Measurements from ENCODE around the gene WDFY3. TPM values are rescaled to one million over a fixed set of nuclear protein-coding genes. Genes with fewer than 3 reads are reported as not detected.

Gene WDFY3
- total and polyA plus RNA-seq, 4 experiments from 2014 or later = 1.2 to 2.7 (median 2.1) TPM; not detected in 1

DNA sequence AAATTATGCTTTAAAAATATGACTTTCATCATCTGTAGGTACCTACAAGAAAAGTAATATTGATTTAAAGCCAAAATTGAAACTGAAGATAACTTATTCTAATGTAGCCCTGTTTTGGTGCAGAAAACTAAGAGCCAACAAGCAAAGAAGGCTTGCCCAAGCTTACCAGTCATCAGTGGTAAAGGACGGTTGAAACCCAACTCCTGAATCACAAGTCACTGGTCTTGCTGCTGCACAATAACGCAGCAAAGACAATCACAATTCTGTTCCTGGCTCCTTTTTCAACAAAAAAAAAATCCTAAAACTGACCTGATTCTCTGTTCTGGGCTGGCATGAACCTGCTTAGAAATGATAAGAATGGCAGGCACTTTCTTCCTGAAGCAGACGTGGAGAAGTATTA, 34.5 kb downstream of the WDFY3 start:
- Mint-ChIP-seq H3K4me1 (no peaks in the 10 kb centered on the region), H3K9me3 (peaks cover 0 to 4% (median under 1%) of the 10 kb centered on the region in 8 donors), H3K36me3 (peaks cover 0 to 3% of the 10 kb centered on the region in 2 donors), H3K4me3 (no peak overlapping the region), H3K27ac (no peak overlapping the region), H3K27me3 (peaks cover 0 to 3% of the 10 kb centered on the region in 2 donors)
- ChIA-PET CTCF (ENCODE audit: partially characterized antibody) (no interaction called here), POLR2A (ENCODE audit: partially characterized antibody) (no interaction called here)
- Histone ChIP-seq H3K27me3 (ENCODE audit: insufficient read depth, low read length) (no peaks in the 10 kb centered on the region), H3K9me3 (ENCODE audit: control insufficient read depth in 1 of 2, low read length in 2 of 2) (no peaks in the 10 kb centered on the region), H3K27ac (ENCODE audit: low read depth, low read length) (no peak overlapping the region), H3K36me3 (ENCODE audit: insufficient read depth, low read length) (no peaks in the 10 kb centered on the region), H3K4me3 (ENCODE audit: low read length in 2 of 2) (no peak overlapping the region), H3K4me1 (ENCODE audit: insufficient read depth, low read length) (no peaks in the 10 kb centered on the region)
- intact Hi-C loops (cut with micrococcal nuclease) = no loop called here
- no peak for DNase-seq

DNA sequence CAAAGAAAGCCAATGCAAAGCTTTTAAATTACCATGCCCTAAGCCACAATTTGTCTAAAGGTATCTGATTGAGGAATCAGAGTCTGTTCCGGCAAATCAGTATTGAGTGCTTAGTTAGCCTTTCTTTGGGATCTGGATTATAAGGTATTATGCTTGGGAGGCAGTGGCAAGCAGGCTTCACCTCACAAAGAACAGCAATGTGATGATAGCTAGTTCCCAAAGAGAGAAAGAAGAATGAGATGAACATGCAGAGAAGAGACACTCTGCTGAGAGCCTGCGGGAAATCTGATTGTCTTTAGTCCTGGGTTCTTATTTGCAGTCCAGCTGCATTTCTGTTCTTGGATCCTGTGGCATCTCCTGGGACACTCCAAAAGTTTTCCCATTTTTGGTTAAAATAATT, 35.2 kb downstream of the WDFY3 start:
- no peak overlapping the region for H3K27ac ChIP-seq (ENCODE audit: low read depth, low read length)
- Mint-ChIP-seq H3K27me3 (no peaks in the 10 kb centered on the region), H3K27ac (no peak overlapping the region), H3K9me3 (peaks cover 0 to 4% (median 0%) of the 10 kb centered on the region in 8 donors), H3K4me3 (no peak overlapping the region), H3K36me3 (no peaks in the 10 kb centered on the region), H3K4me1 (no peaks in the 10 kb centered on the region)
- H3K9me3 ChIP-seq (ENCODE audit: control insufficient read depth in 1 of 2, low read length in 2 of 2) = no peaks in the 10 kb centered on the region
- POLR2A ChIA-PET (ENCODE audit: partially characterized antibody) = no interaction called here
- no peaks in the 10 kb centered on the region for H3K27me3 ChIP-seq (ENCODE audit: insufficient read depth, low read length)
- H3K4me1 ChIP-seq (ENCODE audit: insufficient read depth, low read length) = no peaks in the 10 kb centered on the region
- CTCF ChIA-PET (ENCODE audit: partially characterized antibody) = no interaction called here
- no peak overlapping the region for H3K4me3 ChIP-seq (ENCODE audit: low read length in 2 of 2)
- DNase-seq = no peak
- intact Hi-C loops (cut with micrococcal nuclease) = no loop called here
- no peaks in the 10 kb centered on the region for H3K36me3 ChIP-seq (ENCODE audit: insufficient read depth, low read length)

DNA sequence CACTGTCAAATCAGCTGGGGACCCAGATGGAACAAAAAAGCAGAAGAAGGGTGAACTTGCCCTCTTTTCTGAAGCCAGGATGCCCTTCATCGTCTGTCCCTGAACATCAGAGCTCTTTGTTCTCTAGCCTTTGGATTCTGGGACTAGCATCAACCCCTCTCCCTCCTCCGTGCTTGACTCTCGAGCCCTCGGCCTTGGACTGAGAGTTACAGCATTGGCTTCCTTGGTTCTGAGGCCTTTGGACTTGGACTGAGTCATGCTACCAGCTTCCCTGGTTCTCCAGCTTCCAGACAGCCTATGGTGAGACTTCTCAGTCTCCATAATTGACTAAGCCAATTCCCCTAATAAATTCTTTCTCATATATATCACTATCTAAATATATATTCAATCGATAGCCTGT, 38.4 kb downstream of the WDFY3 start:
- no peaks in the 10 kb centered on the region for H3K4me1 ChIP-seq (ENCODE audit: insufficient read depth, low read length)
- Mint-ChIP-seq H3K36me3 (no peaks in the 10 kb centered on the region), H3K4me3 (no peak overlapping the region), H3K4me1 (no peaks in the 10 kb centered on the region), H3K27me3 (peaks cover 0 to 1% of the 10 kb centered on the region in 2 donors), H3K27ac (no peak overlapping the region), H3K9me3 (peaks cover 0 to 4% (median 0%) of the 10 kb centered on the region in 8 donors)
- no peak overlapping the region for H3K4me3 ChIP-seq (ENCODE audit: low read length in 2 of 2)
- H3K36me3 ChIP-seq (ENCODE audit: insufficient read depth, low read length) = no peaks in the 10 kb centered on the region
- H3K27me3 ChIP-seq (ENCODE audit: insufficient read depth, low read length) = no peaks in the 10 kb centered on the region
- H3K27ac ChIP-seq (ENCODE audit: low read depth, low read length) = no peak overlapping the region
- ChIA-PET POLR2A (ENCODE audit: partially characterized antibody) (no interaction called here), CTCF (ENCODE audit: partially characterized antibody) (no interaction called here)
- intact Hi-C loops (cut with micrococcal nuclease) = no loop called here
- DNase-seq = no peak
- H3K9me3 ChIP-seq (ENCODE audit: control insufficient read depth in 1 of 2, low read length in 2 of 2) = no peaks in the 10 kb centered on the region

DNA sequence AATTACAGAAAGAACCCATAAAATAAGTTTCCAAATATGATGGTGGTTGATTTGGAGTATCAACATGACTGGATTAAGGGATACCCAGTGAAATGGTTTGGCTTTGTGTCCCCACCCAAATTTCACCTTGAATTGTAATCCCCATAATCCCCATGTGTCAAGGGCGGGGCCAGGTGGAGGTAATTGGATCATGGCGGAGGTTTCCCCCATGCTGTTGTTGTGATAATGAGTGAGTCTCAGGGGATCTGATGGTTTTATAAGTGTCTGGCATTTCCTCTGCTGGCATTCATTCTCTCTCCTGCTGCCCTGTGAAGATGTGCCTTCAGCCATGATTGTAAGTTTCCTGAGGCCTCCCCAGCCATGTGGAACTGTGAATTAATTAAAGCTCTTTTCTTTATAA, 39.1 kb downstream of the WDFY3 start:
- intact Hi-C loops (cut with micrococcal nuclease) = no loop called here

DNA sequence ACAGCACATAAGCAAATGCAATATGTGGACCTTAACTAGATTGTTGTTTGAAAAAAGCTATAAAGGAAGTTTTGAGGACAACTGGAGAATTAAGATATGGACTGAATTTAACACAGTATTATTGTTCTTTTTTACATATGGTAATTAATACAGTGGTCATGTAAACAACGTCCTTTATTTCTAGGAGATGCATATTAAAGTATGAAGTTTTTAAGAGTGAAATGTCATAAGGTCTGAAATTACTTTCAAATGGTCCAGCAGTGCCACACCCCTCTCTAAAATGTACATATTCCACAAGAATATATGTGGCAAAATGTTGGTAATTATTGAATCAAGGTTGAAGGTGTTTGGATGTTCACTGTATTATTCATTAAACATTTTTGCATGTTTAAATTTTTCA, 40.9 kb downstream of the WDFY3 start:
- Histone ChIP-seq H3K27ac (ENCODE audit: low read depth, low read length) (no peak overlapping the region), H3K4me3 (ENCODE audit: low read length in 2 of 2) (no peak overlapping the region), H3K27me3 (ENCODE audit: insufficient read depth, low read length) (no peaks in the 10 kb centered on the region), H3K36me3 (ENCODE audit: insufficient read depth, low read length) (no peaks in the 10 kb centered on the region), H3K4me1 (ENCODE audit: insufficient read depth, low read length) (no peaks in the 10 kb centered on the region), H3K9me3 (ENCODE audit: control insufficient read depth in 1 of 2, low read length in 2 of 2) (no peaks in the 10 kb centered on the region)
- H3K27me3 Mint-ChIP-seq = peaks cover 0 to 1% of the 10 kb centered on the region in 2 donors
- ChIA-PET POLR2A (ENCODE audit: partially characterized antibody) (no interaction called here), CTCF (ENCODE audit: partially characterized antibody) (no interaction called here)
- H3K27ac Mint-ChIP-seq = no peak overlapping the region
- H3K4me3 Mint-ChIP-seq = no peak overlapping the region
- no peaks in the 10 kb centered on the region for H3K4me1 Mint-ChIP-seq
- no peak for DNase-seq
- H3K36me3 Mint-ChIP-seq = no peaks in the 10 kb centered on the region
- intact Hi-C loops (cut with micrococcal nuclease) = no loop called here
- H3K9me3 Mint-ChIP-seq = peaks cover 0 to 4% (median 0%) of the 10 kb centered on the region in 8 donors

More for the DNA sequence above, 39.1 kb downstream of the WDFY3 start:
- no peak overlapping the region for H3K27ac Mint-ChIP-seq
- peaks cover 0 to 1% of the 10 kb centered on the region in 2 donors for H3K27me3 Mint-ChIP-seq
- H3K4me1 ChIP-seq (ENCODE audit: insufficient read depth, low read length) = no peaks in the 10 kb centered on the region
- CTCF ChIA-PET (ENCODE audit: partially characterized antibody) = no interaction called here
- no peaks in the 10 kb centered on the region for H3K36me3 ChIP-seq (ENCODE audit: insufficient read depth, low read length)
- H3K36me3 Mint-ChIP-seq = no peaks in the 10 kb centered on the region
- DNase-seq = no peak
- no peaks in the 10 kb centered on the region for H3K9me3 ChIP-seq (ENCODE audit: control insufficient read depth in 1 of 2, low read length in 2 of 2)
- peaks cover 0 to 4% (median 0%) of the 10 kb centered on the region in 8 donors for H3K9me3 Mint-ChIP-seq
- H3K27me3 ChIP-seq (ENCODE audit: insufficient read depth, low read length) = no peaks in the 10 kb centered on the region
- POLR2A ChIA-PET (ENCODE audit: partially characterized antibody) = no interaction called here
- H3K4me1 Mint-ChIP-seq = no peaks in the 10 kb centered on the region
- H3K27ac ChIP-seq (ENCODE audit: low read depth, low read length) = no peak overlapping the region
- no peak overlapping the region for H3K4me3 ChIP-seq (ENCODE audit: low read length in 2 of 2)
- no peak overlapping the region for H3K4me3 Mint-ChIP-seq

DNA sequence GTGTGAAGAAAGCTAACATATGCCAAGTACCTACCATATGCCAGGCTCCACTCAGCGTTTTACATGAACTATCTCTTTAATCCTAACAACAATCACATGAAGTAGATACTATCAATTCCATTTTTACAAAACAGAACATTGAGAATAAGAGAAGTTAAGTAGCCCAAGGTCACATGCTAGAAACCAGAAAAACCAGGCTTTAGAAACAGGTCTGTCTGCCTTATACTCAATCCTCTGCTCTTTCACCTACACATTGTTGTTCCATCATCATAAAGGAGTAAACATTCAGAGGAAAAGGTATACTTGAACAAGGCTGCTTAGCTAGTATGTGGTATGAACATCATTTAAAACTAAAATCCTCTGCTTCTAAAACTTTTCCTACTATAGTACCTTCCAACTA, 42.1 kb downstream of the WDFY3 start:
- Histone ChIP-seq H3K4me1 (ENCODE audit: insufficient read depth, low read length) (no peaks in the 10 kb centered on the region), H3K27ac (ENCODE audit: low read depth, low read length) (no peak overlapping the region), H3K4me3 (ENCODE audit: low read length in 2 of 2) (no peak overlapping the region), H3K9me3 (ENCODE audit: control insufficient read depth in 1 of 2, low read length in 2 of 2) (no peaks in the 10 kb centered on the region), H3K36me3 (ENCODE audit: insufficient read depth, low read length) (no peaks in the 10 kb centered on the region), H3K27me3 (ENCODE audit: insufficient read depth, low read length) (no peaks in the 10 kb centered on the region)
- intact Hi-C loops (cut with micrococcal nuclease) = no loop called here
- ChIA-PET POLR2A (ENCODE audit: partially characterized antibody) (no interaction called here), CTCF (ENCODE audit: partially characterized antibody) (no interaction called here)
- H3K36me3 Mint-ChIP-seq = no peaks in the 10 kb centered on the region
- H3K4me3 Mint-ChIP-seq = no peak overlapping the region
- H3K9me3 Mint-ChIP-seq = peaks cover 0 to 4% (median 0%) of the 10 kb centered on the region in 8 donors
- DNase-seq = no peak
- H3K4me1 Mint-ChIP-seq = no peaks in the 10 kb centered on the region
- peaks cover 0 to 1% of the 10 kb centered on the region in 2 donors for H3K27me3 Mint-ChIP-seq
- no peak overlapping the region for H3K27ac Mint-ChIP-seq

DNA sequence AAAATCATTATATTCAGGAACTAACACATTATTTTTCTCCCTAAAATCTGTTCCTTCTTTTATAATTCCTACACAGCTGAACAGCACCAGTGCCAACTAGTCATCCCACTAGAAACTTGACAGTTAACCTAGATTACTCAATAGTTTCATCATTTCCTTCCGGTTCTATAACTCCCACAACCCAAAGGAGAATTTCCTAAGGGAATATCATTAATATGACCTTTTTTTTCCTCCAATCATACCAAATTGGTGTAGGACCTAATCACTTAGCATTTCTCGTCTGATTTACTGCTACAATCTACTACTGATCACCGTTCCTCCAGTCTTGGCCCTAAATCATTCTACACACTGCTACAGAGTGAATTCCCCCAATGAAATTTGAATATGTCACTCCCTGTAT, 45.9 kb downstream of the WDFY3 start:
- peaks cover 0 to 1% of the 10 kb centered on the region in 2 donors for H3K27me3 Mint-ChIP-seq
- H3K4me3 Mint-ChIP-seq = no peak overlapping the region
- no peaks in the 10 kb centered on the region for H3K4me1 Mint-ChIP-seq
- H3K36me3 ChIP-seq (ENCODE audit: insufficient read depth, low read length) = no peaks in the 10 kb centered on the region
- H3K27ac Mint-ChIP-seq = no peak overlapping the region
- intact Hi-C loops (cut with micrococcal nuclease) = no loop called here
- ChIA-PET POLR2A (ENCODE audit: partially characterized antibody) (no interaction called here), CTCF (ENCODE audit: partially characterized antibody) (no interaction called here)
- H3K36me3 Mint-ChIP-seq = no peaks in the 10 kb centered on the region
- H3K9me3 ChIP-seq (ENCODE audit: control insufficient read depth in 1 of 2, low read length in 2 of 2) = no peaks in the 10 kb centered on the region
- no peak overlapping the region for H3K27ac ChIP-seq (ENCODE audit: low read depth, low read length)
- H3K27me3 ChIP-seq (ENCODE audit: insufficient read depth, low read length) = no peaks in the 10 kb centered on the region
- H3K4me3 ChIP-seq (ENCODE audit: low read length in 2 of 2) = no peak overlapping the region
- H3K4me1 ChIP-seq (ENCODE audit: insufficient read depth, low read length) = no peaks in the 10 kb centered on the region
- no peak for DNase-seq
- H3K9me3 Mint-ChIP-seq = peaks cover 0 to 2% (median 0%) of the 10 kb centered on the region in 8 donors

Data from CD4-positive, alpha-beta memory T cell (primary cell).